HFF-Myc (cell line): ENCODE measurements around the gene MPHOSPH8.
"Not testable (repeated sequence)": the region's sequence is repeated elsewhere in the genome, so short reads cannot be mapped to it uniquely, and the experiment has no call there.

Source experiments
- DNase-seq: peaks from one replicate; pipeline ENCODE4 v3.0.0-alpha.2; 2011; ENCODE audit warnings: low read depth; ENCODE audit errors: extremely low read depth
- H3K4me3 ChIP-seq: replicated peaks from 2 replicates; pipeline ENCODE4 v1.5.1; 2011; ENCODE audit warnings: low read depth, mild to moderate bottlenecking, control low read depth, low read length
- CTCF ChIP-seq: IDR thresholded peaks from 2 replicates; pipeline ENCODE4 v1.5.1; 2012; ENCODE audit warnings: mild to moderate bottlenecking, low read depth, low read length, control low read depth; ENCODE audit errors: missing control alignments

Gene MPHOSPH8

GRCh38 chr13:19624265-19624664 lies 9.2 kb upstream of the MPHOSPH8 start:
- TF ChIP-seq CTCF: no peak
- no peak for DNase-seq
- no peak overlapping the region for H3K4me3 ChIP-seq

DNA sequence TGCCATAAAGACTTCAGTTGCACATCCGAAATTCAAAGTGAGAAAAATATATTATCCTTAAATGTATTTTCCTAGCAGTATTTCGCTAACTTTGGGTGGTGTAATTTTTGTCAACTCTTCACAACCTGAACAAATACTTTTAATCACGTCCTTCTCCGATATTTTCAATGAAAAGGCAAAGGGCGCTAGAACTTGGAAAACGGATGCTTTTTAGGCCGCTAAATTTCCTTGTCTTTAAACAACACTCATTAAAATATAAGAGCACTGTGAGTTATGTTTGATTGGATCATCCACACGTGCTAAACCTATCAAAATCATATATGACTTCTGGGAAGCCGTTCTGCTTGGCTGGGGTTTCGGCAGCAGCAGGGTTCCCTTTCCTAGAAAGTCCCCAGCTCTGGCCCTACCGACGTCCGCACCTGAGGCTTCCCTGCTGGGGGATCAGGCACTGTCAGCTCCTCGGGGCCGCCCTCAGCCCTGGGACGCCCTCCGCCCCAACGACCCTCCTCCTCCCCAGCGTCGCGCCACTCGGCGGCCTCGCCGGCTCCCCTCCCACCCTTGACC lies 462 bp upstream of the MPHOSPH8 start:
- H3K4me3 ChIP-seq: peak overlapping the region; percentile 67
- TF ChIP-seq CTCF: no peak
- DNase-seq: peak; percentile 2

GRCh38 chr13:19634256-19634740 lies 839 bp downstream of the MPHOSPH8 start:
- DNase-seq: no peak
- H3K4me3 ChIP-seq: peak overlapping the region; percentile 67
- TF ChIP-seq CTCF: no peak

GRCh38 chr13:19635926-19636325 lies 2.5 kb downstream of the MPHOSPH8 start:
- H3K4me3 ChIP-seq, DNase-seq: not testable (repeated sequence)

- H3K4me3 ChIP-seq: no peak overlapping the region
- TF ChIP-seq CTCF: no peak
- no peak for DNase-seq
Observed at GRCh38 chr13:19643652-19644051, 10.2 kb downstream of the MPHOSPH8 start.

DNA sequence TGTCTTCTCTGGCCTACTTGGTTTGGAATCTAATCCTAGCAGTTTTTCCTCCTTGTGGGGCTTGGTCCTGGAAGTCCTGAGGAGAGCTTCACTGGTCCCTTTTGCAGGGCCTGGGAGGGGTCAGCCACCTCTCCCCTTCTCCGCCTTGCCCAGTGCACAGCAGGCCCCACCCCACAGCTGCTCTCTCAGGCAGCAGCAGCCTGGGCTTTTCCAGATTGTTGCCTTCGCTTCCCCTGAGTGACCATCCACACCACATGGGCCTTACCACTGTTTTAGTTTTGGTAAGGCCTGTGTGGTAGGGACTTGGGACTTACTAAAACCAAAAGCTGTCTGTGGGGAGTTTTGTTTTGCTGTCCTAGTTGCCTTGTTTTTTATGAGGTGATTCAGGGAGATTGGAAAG lies 11.5 kb downstream of the MPHOSPH8 start:
- TF ChIP-seq CTCF: no peak
- DNase-seq: no peak

GRCh38 chr13:19646063-19646462 lies 12.6 kb downstream of the MPHOSPH8 start:
- DNase-seq: no peak
- no peak for TF ChIP-seq CTCF
- H3K4me3 ChIP-seq: no peak overlapping the region

More for the DNA sequence above, 11.5 kb downstream of the MPHOSPH8 start:
- no peak overlapping the region for H3K4me3 ChIP-seq
